IMR-90 (cell line): ENCODE results near the gene CLEC7A.

Experiments
- CEBPB ChIP-seq: IDR thresholded peaks from 2 replicates; pipeline ENCODE4 v1.6.1; 2012; ENCODE audit warnings: low read depth, low read length, improper control_type of control experiment
- CTCF ChIP-seq: conservative IDR thresholded peaks from 2 replicates; pipeline ENCODE4 v1.5.1; 2012; ENCODE audit warnings: mild to moderate bottlenecking, low read depth, low read length, improper control_type of control experiment
- ELK1 ChIP-seq: fragments of 150-350 bp; IDR thresholded peaks from 2 replicates; pipeline ENCODE4 v1.6.1; 2016; ENCODE audit warnings: low read depth, mild to moderate bottlenecking, low read length, moderate library complexity, borderline replicate concordance
- FOS ChIP-seq: fragments of 150-350 bp; IDR thresholded peaks from 2 replicates; pipeline ENCODE4 v1.6.1; 2016; ENCODE audit warnings: low read depth, low read length
- MAFK ChIP-seq: IDR thresholded peaks from 2 replicates; pipeline ENCODE4 v1.6.1; 2012; ENCODE audit warnings: low read depth, low read length, improper control_type of control experiment
- NFE2L2 ChIP-seq: fragments of 150-350 bp; IDR thresholded peaks from 2 replicates; pipeline ENCODE4 v1.6.1; 2016; ENCODE audit warnings: low read depth, mild to moderate bottlenecking, low read length
- POLR2A ChIP-seq: IDR thresholded peaks from 2 replicates; pipeline ENCODE4 v1.6.1; 2012; ENCODE audit warnings: mild to moderate bottlenecking, low read depth, low read length
- RAD21 ChIP-seq: IDR thresholded peaks from 2 replicates; pipeline ENCODE4 v1.6.1; 2012; ENCODE audit warnings: low read length, improper control_type of control experiment
- RFX5 ChIP-seq: IDR thresholded peaks from 2 replicates; pipeline ENCODE4 v1.8.0; 2012; ENCODE audit warnings: low read depth, mild to moderate bottlenecking, low read length, moderate library complexity

GRCh38 chr12:10070380-10070779, 59.6 kb downstream of the CLEC7A start:
- TF ChIP-seq CTCF (no peak), ELK1 (no peak), POLR2A (no peak), RFX5 (no peak), CEBPB (no peak), RAD21 (no peak), NFE2L2 (no peak), MAFK (no peak), FOS (no peak)
